A673 (cell line): ENCODE data around the gene NRG4.

ENCODE experiments used
- EZH2 ChIP-seq: fragments of 200-600 bp; sonication (generic); IDR thresholded peaks from 2 replicates; pipeline ENCODE4 v1.6.1; 2017; ENCODE audit warnings: borderline replicate concordance, low read depth, mild to moderate bottlenecking, mixed read lengths, antibody characterized with exemption, low read length; ENCODE audit not compliant: poor library complexity, severe bottlenecking
- TF ChIP-seq, protein P1 (sequence below): fragments of 300-800, 200-600 bp; sonication (generic); conservative IDR thresholded peaks from 2 replicates; pipeline ENCODE4 v1.5.1; 2017; ENCODE audit warnings: low read depth, mild to moderate bottlenecking, antibody characterized with exemption, low read length, moderate library complexity, mixed read lengths

DNA sequence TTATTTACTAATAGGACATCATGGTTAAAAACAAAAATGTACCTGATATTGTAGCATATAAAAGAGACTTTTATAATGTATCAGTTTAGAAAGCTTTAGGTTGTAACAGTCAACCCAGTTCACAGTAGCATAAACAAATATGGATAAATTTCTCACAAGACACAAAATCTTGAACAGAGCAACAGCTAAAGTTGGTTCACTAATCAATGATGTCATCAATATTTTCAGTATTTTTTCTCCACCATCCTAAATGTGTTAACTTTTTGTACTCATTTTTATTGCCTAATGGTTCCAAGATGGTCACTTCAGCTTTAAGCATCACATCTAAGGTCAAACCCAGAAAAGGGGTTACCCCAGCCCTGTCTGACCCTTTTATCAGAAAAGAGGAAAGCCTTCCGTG is 21.2 kb upstream of the NRG4 start:
- TF ChIP-seq, protein P1, sequence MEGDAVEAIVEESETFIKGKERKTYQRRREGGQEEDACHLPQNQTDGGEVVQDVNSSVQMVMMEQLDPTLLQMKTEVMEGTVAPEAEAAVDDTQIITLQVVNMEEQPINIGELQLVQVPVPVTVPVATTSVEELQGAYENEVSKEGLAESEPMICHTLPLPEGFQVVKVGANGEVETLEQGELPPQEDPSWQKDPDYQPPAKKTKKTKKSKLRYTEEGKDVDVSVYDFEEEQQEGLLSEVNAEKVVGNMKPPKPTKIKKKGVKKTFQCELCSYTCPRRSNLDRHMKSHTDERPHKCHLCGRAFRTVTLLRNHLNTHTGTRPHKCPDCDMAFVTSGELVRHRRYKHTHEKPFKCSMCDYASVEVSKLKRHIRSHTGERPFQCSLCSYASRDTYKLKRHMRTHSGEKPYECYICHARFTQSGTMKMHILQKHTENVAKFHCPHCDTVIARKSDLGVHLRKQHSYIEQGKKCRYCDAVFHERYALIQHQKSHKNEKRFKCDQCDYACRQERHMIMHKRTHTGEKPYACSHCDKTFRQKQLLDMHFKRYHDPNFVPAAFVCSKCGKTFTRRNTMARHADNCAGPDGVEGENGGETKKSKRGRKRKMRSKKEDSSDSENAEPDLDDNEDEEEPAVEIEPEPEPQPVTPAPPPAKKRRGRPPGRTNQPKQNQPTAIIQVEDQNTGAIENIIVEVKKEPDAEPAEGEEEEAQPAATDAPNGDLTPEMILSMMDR, result no peak
- no peak for TF ChIP-seq EZH2
